Gastrocnemius medialis (tissue), 4 donors: Measurements from ENCODE around the gene FKBP5. TPM values are rescaled to one million over a fixed set of nuclear protein-coding genes. Genes with fewer than 3 reads are reported as not detected.
A peak's percentile ranks its signal among the peaks of the same experiment; 100 is the strongest.
"Not testable (repeated sequence)": the region's sequence is repeated elsewhere in the genome, so short reads cannot be mapped to it uniquely, and the experiment has no call there.

Experiments used
- ATAC-seq, 2 donors: fragments of 150-250 bp; one replicate each; pipeline ENCODE4 v1.9.1; 2016
- DNase-seq, 2 donors: peaks; one replicate each; pipeline ENCODE4 v3.0.0-alpha.2; 2019
- H3K27ac ChIP-seq, 4 donors: fragments of 200-600 bp; sonication (generic); 1 replicate in 1 of 4; 2 replicates in 3 of 4; pipeline ENCODE4 v1.5.1; 2016 to 2018; ENCODE audit warnings: mild to moderate bottlenecking in 2 of 4, moderate library complexity in 1 of 4
- H3K27me3 ChIP-seq, 3 donors: fragments of 200-600 bp; sonication (generic) in 2 of 3; 1 replicate in 1 of 3; 2 replicates in 2 of 3; pipeline versions ENCODE4 v1.5.1 to v1.6.0; 2016 to 2019; ENCODE audit warnings: mild to moderate bottlenecking in 1 of 3, moderate library complexity in 1 of 3
- H3K36me3 ChIP-seq, 2 donors: fragments of 200-600 bp; sonication (generic) in 1 of 2; one replicate each; pipeline ENCODE4 v1.5.1; 2017 to 2018
- H3K4me1 ChIP-seq, 2 donors: fragments of 200-600 bp; sonication (generic) in 1 of 2; one replicate each; pipeline ENCODE4 v1.5.1; 2016 to 2017; ENCODE audit warnings: mild to moderate bottlenecking in 2 of 2
- H3K4me3 ChIP-seq, 4 donors: fragments of 200-600 bp; sonication (generic) in 3 of 4; 1 replicate in 1 of 4; 2 replicates in 3 of 4; pipeline ENCODE4 v1.5.1; 2016 to 2019; ENCODE audit warnings: mild to moderate bottlenecking in 2 of 4
- H3K9me3 ChIP-seq, 3 donors: fragments of 200-600 bp; sonication (generic) in 2 of 3; 1 replicate in 1 of 3; 2 replicates in 2 of 3; pipeline ENCODE4 v1.5.1; 2016 to 2019
- CTCF ChIP-seq, 5 experiments: fragments of 450-650 bp in 3 of 5; fragments of 200-600 bp in 2 of 5; sonication (generic) in 2 of 5; IDR thresholded peaks in 4 of 5; conservative IDR thresholded peaks in 1 of 5; 1 replicate in 4 of 5; 2 replicates in 1 of 5; pipeline ENCODE4 v1.5.1; 2016 to 2019; ENCODE audit warnings: antibody characterized with exemption in 5 of 5, mild to moderate bottlenecking in 3 of 5, moderate library complexity in 3 of 5
- POLR2A ChIP-seq, 2 donors: fragments of 450-650 bp; IDR thresholded peaks; one replicate each; pipeline ENCODE4 v1.6.1; 2017; ENCODE audit warnings: antibody characterized with exemption in 2 of 2, mild to moderate bottlenecking in 2 of 2, moderate library complexity in 2 of 2
- in situ Hi-C, 4 donors: fragments of 200-750 bp; cut with MboI; loops; one replicate each; pipeline versions ENCODE4 v1.15.0 to v1.8.0; 2017; ENCODE audit warnings: low sequenced_read_pairs in 4 of 4
- intact Hi-C: fragments of 100-400 bp; cut with DNase I; formaldehyde crosslinking; loops from one replicate; pipeline ENCODE4 v1.15.1; 2023; ENCODE audit warnings: low total_unique reads
- total RNA-seq, 4 donors: library from RNA; depleted of rRNA; stranded (reverse); fragments of >200 nt; gene quantifications; one replicate each; pipeline versions ENCODE4 v1.1.0 to v1.2.3, GENCODE V29; 2016

Gene FKBP5
- total RNA-seq, 4 donors from 2014 or later, result 665 to 1,753 (median 1,205) TPM

DNA sequence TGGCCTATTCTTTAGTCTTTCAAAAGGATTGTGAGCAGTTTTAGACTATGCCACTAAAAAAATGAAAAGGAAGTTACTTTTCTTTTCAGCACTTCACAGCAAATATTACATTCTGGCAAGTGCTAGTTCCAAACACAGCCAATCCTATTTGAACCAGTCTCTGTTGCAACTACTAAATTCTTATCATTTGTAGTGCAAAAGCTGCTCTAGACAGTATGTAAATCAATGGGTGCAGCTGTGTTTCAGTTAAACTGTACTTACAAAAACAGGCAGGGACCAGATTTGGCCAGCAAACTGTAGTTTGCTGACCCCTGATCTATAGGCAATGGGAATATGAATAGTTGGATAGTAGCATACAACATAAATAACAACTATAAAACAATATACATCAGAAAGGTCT, 107.9 kb downstream of the FKBP5 start:
- no peaks in the 10 kb centered on the region for H3K27me3 ChIP-seq
- in situ Hi-C loops (loop anchor here in 2 of 4 donors (5.0 to 10.0 kb wide), 2 partner anchors 154 to 156 kb away; partner anchors contain the start of gene ARMC12 (in 2 of the 2)), intact Hi-C loops (loop anchor here (5.0 kb wide), 1 partner anchor 41 kb away; no protein-coding TSS in a partner anchor)
- DNase-seq, result no peak
- peaks cover 29 to 56% of the 10 kb centered on the region in 2 donors for H3K4me1 ChIP-seq
- H3K9me3 ChIP-seq, result no peaks in the 10 kb centered on the region
- no peak for ATAC-seq
- H3K36me3 ChIP-seq, result peaks cover 0 to 95% of the 10 kb centered on the region in 2 donors
- TF ChIP-seq CTCF (IDR thresholded peaks at IDR 0.05 in 4 of 5, conservative IDR thresholded peaks at IDR 0.05 in 1 of 5), result no peak
- H3K27ac ChIP-seq, result peak overlapping the region; percentile 42 to 99 (median 90)
- no peak overlapping the region for H3K4me3 ChIP-seq

GRCh38 chr6:35576682-35577081, 112.0 kb downstream of the FKBP5 start:
- Histone ChIP-seq H3K27ac (peak overlapping the region; percentile 14 to 76 (median 38)), H3K4me3 (no peak overlapping the region), H3K36me3 (peaks cover 0 to 85% of the 10 kb centered on the region in 2 donors), H3K4me1 (peaks cover 0 to 20% of the 10 kb centered on the region in 2 donors), H3K9me3 (no peaks in the 10 kb centered on the region), H3K27me3 (no peaks in the 10 kb centered on the region)
- in situ Hi-C loops (loop anchor here in 1 of 4 donors (10.0 kb wide), 1 partner anchor 48 kb away; no protein-coding TSS in a partner anchor), intact Hi-C loops (no loop called here)
- DNase-seq, result peak in 1 of 2 donors; percentile 37
- no peak for TF ChIP-seq CTCF (IDR thresholded peaks at IDR 0.05 in 4 of 5, conservative IDR thresholded peaks at IDR 0.05 in 1 of 5)
- no peak for TF ChIP-seq POLR2A (IDR thresholded peaks at IDR 0.05)
- ATAC-seq, result no peak

DNA sequence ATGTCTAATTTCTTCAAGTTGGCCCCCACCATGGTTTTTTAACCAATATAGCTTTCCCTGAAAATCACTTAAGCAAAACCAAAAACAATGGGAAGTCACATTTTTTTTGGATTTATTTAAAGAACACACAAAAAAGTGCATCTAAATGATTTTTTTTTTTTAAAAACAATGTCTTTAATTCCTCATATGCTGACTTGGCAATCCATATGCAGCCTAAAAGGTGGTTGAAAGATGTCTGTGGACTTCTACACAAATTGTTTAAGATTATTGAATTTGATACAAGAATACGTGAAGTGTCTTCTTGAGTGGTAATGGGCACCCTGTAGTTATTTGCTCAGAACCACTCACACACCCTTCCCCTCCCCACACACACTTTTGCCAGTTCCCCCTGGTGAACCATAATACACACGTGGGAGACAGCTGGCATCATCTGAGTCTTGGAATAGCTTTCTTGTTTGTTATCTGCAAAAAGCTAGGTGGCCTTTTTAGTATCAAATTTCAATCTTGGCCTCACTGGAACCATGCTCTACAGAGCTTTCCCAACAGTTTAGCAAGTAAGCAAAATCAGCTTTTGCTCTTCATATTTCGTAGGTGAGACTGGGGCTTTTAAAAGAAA, 115.1 kb downstream of the FKBP5 start:
- Histone ChIP-seq H3K27me3 (no peaks in the 10 kb centered on the region), H3K27ac (peak overlapping the region; percentile 20 to 76 (median 48)), H3K9me3 (no peaks in the 10 kb centered on the region), H3K36me3 (peaks cover 0 to 54% of the 10 kb centered on the region in 2 donors), H3K4me3 (no peak overlapping the region), H3K4me1 (peaks cover 0 to 17% of the 10 kb centered on the region in 2 donors)
- intact Hi-C loops (no loop called here), in situ Hi-C loops (loop anchor here in 1 of 4 donors (10.0 kb wide), 1 partner anchor 51 kb away; no protein-coding TSS in a partner anchor)
- no peak for ATAC-seq
- DNase-seq, result no peak
- TF ChIP-seq POLR2A (IDR thresholded peaks at IDR 0.05) (no peak), CTCF (IDR thresholded peaks at IDR 0.05 in 4 of 5, conservative IDR thresholded peaks at IDR 0.05 in 1 of 5) (no peak)

DNA sequence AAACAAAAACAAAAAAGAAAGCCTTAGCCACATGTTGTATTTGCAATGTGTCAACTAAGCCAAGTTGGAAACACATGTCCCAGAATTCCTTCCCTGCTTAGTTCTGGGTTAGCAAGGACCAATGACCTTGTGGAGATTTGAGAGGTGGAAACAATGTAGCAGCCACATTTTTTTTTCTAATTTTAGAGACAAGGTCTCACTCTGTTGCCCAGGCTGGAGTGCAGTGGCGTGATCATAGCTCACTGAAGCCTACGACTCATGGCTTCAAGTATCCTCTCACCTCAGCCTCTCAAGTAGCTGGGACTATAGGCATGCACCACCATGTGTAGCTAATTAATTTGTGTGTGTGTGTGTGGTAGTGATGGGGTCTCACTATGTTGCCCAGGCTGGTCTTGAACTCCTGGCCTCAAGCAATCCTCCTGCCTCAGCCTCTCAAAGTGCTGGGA, 117.8 kb downstream of the FKBP5 start:
- H3K4me1 ChIP-seq, H3K4me3 ChIP-seq, H3K9me3 ChIP-seq, intact Hi-C loops, H3K27me3 ChIP-seq: not testable (repeated sequence)
- DNase-seq, result peak in 1 of 2 donors; percentile 39
- in situ Hi-C loops, result loop anchor here in 1 of 4 donors (10.0 kb wide), 1 partner anchor 54 kb away; no protein-coding TSS in a partner anchor
- peak overlapping the region; percentile 42 to 76 (median 66) for H3K27ac ChIP-seq
- peaks cover 0 to 27% of the 10 kb centered on the region in 2 donors for H3K36me3 ChIP-seq
- ATAC-seq, result peak in 1 of 2 donors; percentile 2

- in situ Hi-C loops (no loop called here), intact Hi-C loops (loop anchor here (1.0 kb wide), 1 partner anchor 167 kb away; no protein-coding TSS in a partner anchor)
- ATAC-seq, result peak; percentile 14 to 24
- H3K9me3 ChIP-seq, result no peaks in the 10 kb centered on the region
- DNase-seq, result peak; percentile 70 to 87
- TF ChIP-seq CTCF (IDR thresholded peaks at IDR 0.05 in 4 of 5, conservative IDR thresholded peaks at IDR 0.05 in 1 of 5) (peak; percentile 53 to 67 (median 66)), POLR2A (IDR thresholded peaks at IDR 0.05) (peak in 1 of 2 donors; percentile 18)
- peaks cover 0 to 8% of the 10 kb centered on the region in 2 donors for H3K36me3 ChIP-seq
- peak overlapping the region; percentile 42 to 76 (median 66) for H3K27ac ChIP-seq
- no peak overlapping the region for H3K4me3 ChIP-seq
- H3K27me3 ChIP-seq, result no peaks in the 10 kb centered on the region
- H3K4me1 ChIP-seq, result no peaks in the 10 kb centered on the region
Measured at GRCh38 chr6:35569011-35569461, 119.7 kb downstream of the FKBP5 start.
